ENCODE data around the gene PTPRM. TPM values are rescaled to one million over a fixed set of nuclear protein-coding genes. Genes with fewer than 3 reads are reported as not detected.

The PTPRM gene
- total RNA-seq, 2 experiments from 2014 or later = 2.1 to 3.0 TPM

- no peak overlapping the region for H3K27ac Mint-ChIP-seq
- H3K4me1 Mint-ChIP-seq (ENCODE audit: low read depth) = no peaks in the 10 kb centered on the region
- TF ChIP-seq CTCF (IDR thresholded peaks at IDR 0.05) = no peak
- no peak overlapping the region for H3K4me3 Mint-ChIP-seq
- no peak for ATAC-seq
- H3K27me3 Mint-ChIP-seq = no peaks in the 10 kb centered on the region
- CTCF ChIA-PET = no interaction called here
- DNase-seq = no peak
- no peaks in the 10 kb centered on the region for H3K36me3 Mint-ChIP-seq (ENCODE audit: low read depth)
- intact Hi-C loops (cut with micrococcal nuclease) = no loop called here
- H3K9me3 Mint-ChIP-seq = no peaks in the 10 kb centered on the region
- POLR2A ChIA-PET = no interaction called here
Measured at GRCh38 chr18:7766817-7767216, 199.7 kb downstream of the PTPRM start.

DNA sequence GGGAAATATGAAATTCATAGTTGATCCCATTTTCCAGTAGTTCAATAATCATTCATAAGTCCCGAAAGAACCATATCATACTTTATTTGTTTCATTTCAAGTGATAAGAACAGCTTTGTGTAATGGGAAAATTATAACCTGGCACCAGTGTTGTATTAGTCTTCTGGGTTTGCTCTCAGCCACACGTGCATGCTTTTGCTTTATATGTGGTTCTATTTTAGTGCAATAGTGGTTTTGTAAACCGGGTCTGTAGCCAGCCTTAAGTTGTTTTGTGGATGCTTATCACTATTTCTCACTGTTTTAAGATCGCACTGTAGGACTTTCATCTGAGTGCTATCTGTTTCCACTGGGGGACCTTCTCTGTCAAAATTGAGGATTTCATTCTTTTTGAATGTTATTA lies 203.8 kb downstream of the PTPRM start:
- no peak for TF ChIP-seq CTCF (IDR thresholded peaks at IDR 0.05)
- ChIA-PET CTCF (no interaction called here), POLR2A (no interaction called here)
- Mint-ChIP-seq H3K4me3 (no peak overlapping the region), H3K36me3 (ENCODE audit: low read depth) (no peaks in the 10 kb centered on the region), H3K4me1 (ENCODE audit: low read depth) (no peaks in the 10 kb centered on the region), H3K9me3 (no peaks in the 10 kb centered on the region), H3K27ac (no peak overlapping the region), H3K27me3 (no peaks in the 10 kb centered on the region)
- intact Hi-C loops (cut with micrococcal nuclease) = no loop called here
- no peak for ATAC-seq
- no peak for DNase-seq

- ATAC-seq (no peak), DNase-seq (no peak)
- intact Hi-C loops (cut with micrococcal nuclease) = no loop called here
- Mint-ChIP-seq H3K27me3 (no peaks in the 10 kb centered on the region), H3K27ac (no peak overlapping the region), H3K4me1 (ENCODE audit: low read depth) (no peaks in the 10 kb centered on the region), H3K4me3 (no peak overlapping the region), H3K36me3 (ENCODE audit: low read depth) (no peaks in the 10 kb centered on the region), H3K9me3 (no peaks in the 10 kb centered on the region)
- no peak for TF ChIP-seq CTCF (IDR thresholded peaks at IDR 0.05)
- ChIA-PET POLR2A (no interaction called here), CTCF (no interaction called here)
Measured at GRCh38 chr18:7772510-7772888, 205.4 kb downstream of the PTPRM start.

- CTCF ChIA-PET = no interaction called here
- no peak for TF ChIP-seq CTCF (IDR thresholded peaks at IDR 0.05)
- Mint-ChIP-seq H3K27ac (no peak overlapping the region), H3K36me3 (ENCODE audit: low read depth) (no peaks in the 10 kb centered on the region), H3K27me3 (no peaks in the 10 kb centered on the region), H3K4me3 (no peak overlapping the region), H3K9me3 (no peaks in the 10 kb centered on the region), H3K4me1 (ENCODE audit: low read depth) (no peaks in the 10 kb centered on the region)
- no peak for DNase-seq
- ATAC-seq = no peak
- POLR2A ChIA-PET = no interaction called here
- intact Hi-C loops (cut with micrococcal nuclease) = no loop called here
Measured at GRCh38 chr18:7772951-7773350, 205.8 kb downstream of the PTPRM start.

DNA sequence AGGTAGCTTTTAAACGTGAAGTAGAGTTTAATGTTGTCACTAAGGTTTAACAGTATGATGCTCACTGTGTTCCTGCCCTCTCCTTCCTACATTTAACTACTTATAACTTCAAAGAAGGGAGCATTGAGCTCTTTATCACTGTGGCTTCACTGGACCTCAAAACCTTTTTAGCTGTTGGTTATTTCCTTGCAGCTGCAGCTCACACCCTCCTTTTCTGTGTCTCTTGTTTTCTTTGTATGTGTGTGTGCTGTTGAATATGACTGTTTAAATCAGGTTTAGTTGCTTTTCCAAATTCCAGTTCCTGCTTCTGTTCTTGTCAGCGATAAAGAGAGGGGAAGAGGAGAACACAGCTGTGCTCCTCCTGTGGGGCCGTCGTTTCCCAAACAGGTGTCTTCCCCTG lies 208.0 kb downstream of the PTPRM start:
- DNase-seq = no peak
- Mint-ChIP-seq H3K4me3 (no peak overlapping the region), H3K27ac (no peak overlapping the region), H3K27me3 (no peaks in the 10 kb centered on the region), H3K9me3 (no peaks in the 10 kb centered on the region), H3K36me3 (ENCODE audit: low read depth) (no peaks in the 10 kb centered on the region), H3K4me1 (ENCODE audit: low read depth) (no peaks in the 10 kb centered on the region)
- CTCF ChIA-PET = no interaction called here
- POLR2A ChIA-PET = no interaction called here
- no peak for ATAC-seq
- no peak for TF ChIP-seq CTCF (IDR thresholded peaks at IDR 0.05)
- intact Hi-C loops (cut with micrococcal nuclease) = no loop called here

Data from activated CD8-positive, alpha-beta T cell treated with anti-CD3 and anti-CD28 coated beads for 36 hours (primary cell).